NCI-H526 treated with DMSO at 0.1 percent for 48 hours (cell line): ENCODE measurements around the gene MIR17HG.
"Not testable (repeated sequence)": the region's sequence is repeated elsewhere in the genome, so short reads cannot be mapped to it uniquely, and the experiment has no call there.

Source experiments
- DNase-seq: peaks from one replicate; lab custom pipeline; 2025; lab: John Stamatoyannopoulos, UW

The MIR17HG gene

GRCh38 chr13:91347202-91347995, at the start of gene MIR17HG:
Gene MIR17HG, plus strand, starts transcription at chr13:91347687.
- DNase-seq, result peak; percentile 97

- no peak for DNase-seq
These were observed 49.4 kb upstream of the MIR17HG start for GRCh38 chr13:91298060-91298459.

- DNase-seq, result no peak
These were observed 45.4 kb upstream of the MIR17HG start for GRCh38 chr13:91302111-91302510.

GRCh38 chr13:91303031-91303430, 44.5 kb upstream of the MIR17HG start:
- no peak for DNase-seq

GRCh38 chr13:91304741-91305140, 42.7 kb upstream of the MIR17HG start:
- no peak for DNase-seq

GRCh38 chr13:91305652-91306051, 41.8 kb upstream of the MIR17HG start:
- DNase-seq, result no peak

- no peak for DNase-seq
These were observed 39.6 kb upstream of the MIR17HG start for GRCh38 chr13:91307887-91308286.

- DNase-seq, result no peak
These were observed 39.2 kb upstream of the MIR17HG start for GRCh38 chr13:91308299-91308698.

- DNase-seq, result no peak
These were observed 36.0 kb upstream of the MIR17HG start for GRCh38 chr13:91311491-91311890.

GRCh38 chr13:91312324-91312723, 35.2 kb upstream of the MIR17HG start:
- DNase-seq, result no peak

- DNase-seq, result no peak
These were observed 34.4 kb upstream of the MIR17HG start for GRCh38 chr13:91313103-91313502.

GRCh38 chr13:91313581-91313980, 33.9 kb upstream of the MIR17HG start:
- DNase-seq, result no peak

GRCh38 chr13:91314888-91315287, 32.6 kb upstream of the MIR17HG start:
- DNase-seq, result no peak

GRCh38 chr13:91318886-91319285, 28.6 kb upstream of the MIR17HG start:
- no peak for DNase-seq

- no peak for DNase-seq
These were observed 27.5 kb upstream of the MIR17HG start for GRCh38 chr13:91319996-91320395.

GRCh38 chr13:91320990-91321389, 26.5 kb upstream of the MIR17HG start:
- DNase-seq, result not testable (repeated sequence)

- no peak for DNase-seq
These were observed 24.1 kb upstream of the MIR17HG start for GRCh38 chr13:91323349-91323748.

- DNase-seq, result no peak
These were observed 21.3 kb upstream of the MIR17HG start for GRCh38 chr13:91326146-91326545.

GRCh38 chr13:91328726-91329125, 18.8 kb upstream of the MIR17HG start:
- no peak for DNase-seq

- DNase-seq, result no peak
These were observed 17.8 kb upstream of the MIR17HG start for GRCh38 chr13:91329733-91330132.

- no peak for DNase-seq
These were observed 16.2 kb upstream of the MIR17HG start for GRCh38 chr13:91331047-91331915.

- no peak for DNase-seq
These were observed 1.4 kb upstream of the MIR17HG start for GRCh38 chr13:91346062-91346461.

- DNase-seq, result peak; percentile 86
These were observed 661 bp upstream of the MIR17HG start for GRCh38 chr13:91346850-91347201.
